Testis (tissue), 3 donors: Measurements from ENCODE around the gene GIPC2. TPM values are rescaled to one million over a fixed set of nuclear protein-coding genes. Genes with fewer than 3 reads are reported as not detected.

Experiments used
- DNase-seq: peaks from one replicate; pipeline ENCODE4 v3.0.0-alpha.2; 2019
- H3K27ac ChIP-seq, 2 donors: fragments of 200-600 bp; sonication (generic); one replicate each; pipeline ENCODE4 v1.5.1; 2019
- H3K27me3 ChIP-seq: fragments of 200-600 bp; sonication (generic); one replicate; pipeline ENCODE4 v1.5.1; 2019
- H3K36me3 ChIP-seq: fragments of 200-600 bp; sonication (generic); one replicate; pipeline ENCODE4 v1.5.1; 2017; ENCODE audit warnings: low read depth; ENCODE audit errors: missing control alignments
- H3K4me1 ChIP-seq: fragments of 200-600 bp; sonication (generic); one replicate; pipeline ENCODE4 v1.5.1; 2019
- H3K4me3 ChIP-seq, 2 donors: fragments of 200-600 bp; sonication (generic); one replicate each; pipeline ENCODE4 v1.5.1; 2017 to 2019
- H3K9me3 ChIP-seq: fragments of 200-600 bp; sonication (generic); one replicate; pipeline ENCODE4 v1.5.1; 2017
- CTCF ChIP-seq, 3 experiments: fragments of 450-650 bp in 2 of 3; fragments of 200-600 bp in 1 of 3; sonication (generic) in 1 of 3; IDR thresholded peaks; one replicate each; pipeline ENCODE4 v1.5.1; 2016 to 2019; ENCODE audit warnings: antibody characterized with exemption in 3 of 3, mild to moderate bottlenecking in 2 of 3, moderate library complexity in 1 of 3
- POLR2A ChIP-seq: fragments of 450-650 bp; IDR thresholded peaks from one replicate; pipeline ENCODE4 v1.6.1; 2017; ENCODE audit warnings: antibody characterized with exemption, mild to moderate bottlenecking, moderate library complexity
- WGBS, 2 donors: methylation state at CpG; one replicate each; pipeline ENCODE4 v1.1.5; 2018; 5-methylcytosine and 5-hydroxymethylcytosine counted together
- intact Hi-C: fragments of 100-400 bp; cut with DNase I; formaldehyde crosslinking; loops from one replicate; pipeline ENCODE4 v1.15.1; 2023; ENCODE audit warnings: low total_unique reads
- polyA plus RNA-seq: library from polyadenylated mRNA; stranded (reverse); fragments of 350-450 nt; fragmentation: Illumina TruSeq; extraction: RNeasy Lipid Tissue Mini Kit (QIAGEN cat#74804); gene quantifications from one replicate; pipeline ENCODE4 v1.2.3, GENCODE V29; 2014; ENCODE audit warnings: low read depth, low replicate concordance; ENCODE audit not compliant: insufficient read depth
- total RNA-seq, 2 donors: library from RNA; depleted of rRNA; stranded (reverse); fragments of >200 nt; gene quantifications; one replicate each; pipeline ENCODE4 v1.2.3, GENCODE V29; 2016

GIPC2 gene
- total and polyA plus RNA-seq, 3 donors from 2014 or later, result 1.9 to 2.4 (median 2.0) TPM

GRCh38 chr1:78122389-78122788 is 76.6 kb downstream of the GIPC2 start:
- 71 to 86% methylated on average over 5 of the region's 5 CpGs for WGBS, 2 donors
- no peak for TF ChIP-seq CTCF (IDR thresholded peaks at IDR 0.05)
- TF ChIP-seq POLR2A, result no peak
- H3K27ac ChIP-seq, result no peak overlapping the region
- no peak for DNase-seq
- H3K27me3 ChIP-seq, result no peaks in the 10 kb centered on the region
- no peaks in the 10 kb centered on the region for H3K9me3 ChIP-seq
- intact Hi-C loops, result no loop called here
- no peaks in the 10 kb centered on the region for H3K4me1 ChIP-seq
- H3K36me3 ChIP-seq, result no peaks in the 10 kb centered on the region
- no peak overlapping the region for H3K4me3 ChIP-seq

GRCh38 chr1:78126506-78126905 is 80.7 kb downstream of the GIPC2 start:
- H3K4me1 ChIP-seq, result no peaks in the 10 kb centered on the region
- DNase-seq, result no peak
- TF ChIP-seq POLR2A (no peak), CTCF (IDR thresholded peaks at IDR 0.05) (no peak)
- intact Hi-C loops, result no loop called here
- no peak overlapping the region for H3K27ac ChIP-seq
- no peaks in the 10 kb centered on the region for H3K9me3 ChIP-seq
- H3K4me3 ChIP-seq, result no peak overlapping the region
- H3K36me3 ChIP-seq, result no peaks in the 10 kb centered on the region
- no peaks in the 10 kb centered on the region for H3K27me3 ChIP-seq
- WGBS, 2 donors, result 89 to 93% methylated on average over 3 of the region's 3 CpGs

- 83 to 86% methylated on average over 3 of the region's 3 CpGs for WGBS, 2 donors
- Histone ChIP-seq H3K27ac (no peak overlapping the region), H3K27me3 (no peaks in the 10 kb centered on the region), H3K4me3 (no peak overlapping the region), H3K9me3 (no peaks in the 10 kb centered on the region), H3K36me3 (no peaks in the 10 kb centered on the region), H3K4me1 (no peaks in the 10 kb centered on the region)
- no peak for DNase-seq
- intact Hi-C loops, result loop anchor here (5.0 kb wide), 1 partner anchor 475 kb away; no protein-coding TSS in a partner anchor
- TF ChIP-seq CTCF (IDR thresholded peaks at IDR 0.05) (no peak), POLR2A (no peak)
Observed at GRCh38 chr1:78132174-78132947, 86.6 kb downstream of the GIPC2 start.

- Histone ChIP-seq H3K9me3 (no peaks in the 10 kb centered on the region), H3K27me3 (no peaks in the 10 kb centered on the region), H3K36me3 (no peaks in the 10 kb centered on the region), H3K4me1 (no peaks in the 10 kb centered on the region), H3K4me3 (no peak overlapping the region), H3K27ac (no peak overlapping the region)
- 78 to 100% methylated on average over 1 of the region's 1 CpG for WGBS, 2 donors
- intact Hi-C loops, result loop anchor here (5.0 kb wide), 1 partner anchor 474 kb away; no protein-coding TSS in a partner anchor
- TF ChIP-seq CTCF (IDR thresholded peaks at IDR 0.05) (no peak), POLR2A (no peak)
- DNase-seq, result no peak
Observed at GRCh38 chr1:78132948-78133322, 87.2 kb downstream of the GIPC2 start.

GRCh38 chr1:78136680-78137079 is 90.9 kb downstream of the GIPC2 start:
- no peaks in the 10 kb centered on the region for H3K4me1 ChIP-seq
- H3K27me3 ChIP-seq, result no peaks in the 10 kb centered on the region
- intact Hi-C loops, result no loop called here
- no peak for DNase-seq
- H3K36me3 ChIP-seq, result no peaks in the 10 kb centered on the region
- TF ChIP-seq POLR2A (no peak), CTCF (IDR thresholded peaks at IDR 0.05) (no peak)
- H3K27ac ChIP-seq, result no peak overlapping the region
- WGBS, 2 donors, result 83 to 89% methylated on average over 1 of the region's 1 CpG
- no peak overlapping the region for H3K4me3 ChIP-seq
- no peaks in the 10 kb centered on the region for H3K9me3 ChIP-seq
